HG02798 (cell line): ENCODE results near the gene PTGR2.
"Not testable (repeated sequence)": the region's sequence is repeated elsewhere in the genome, so short reads cannot be mapped to it uniquely, and the experiment has no call there.

Experiments
- ATAC-seq: cut with Tn5 transposase; IDR thresholded peaks from one replicate; pipeline ENCODE4 v1.9.1; 2021; ENCODE audit warnings: mild to moderate bottlenecking; ENCODE audit not compliant: unreplicated experiment, poor library complexity

Gene PTGR2

DNA sequence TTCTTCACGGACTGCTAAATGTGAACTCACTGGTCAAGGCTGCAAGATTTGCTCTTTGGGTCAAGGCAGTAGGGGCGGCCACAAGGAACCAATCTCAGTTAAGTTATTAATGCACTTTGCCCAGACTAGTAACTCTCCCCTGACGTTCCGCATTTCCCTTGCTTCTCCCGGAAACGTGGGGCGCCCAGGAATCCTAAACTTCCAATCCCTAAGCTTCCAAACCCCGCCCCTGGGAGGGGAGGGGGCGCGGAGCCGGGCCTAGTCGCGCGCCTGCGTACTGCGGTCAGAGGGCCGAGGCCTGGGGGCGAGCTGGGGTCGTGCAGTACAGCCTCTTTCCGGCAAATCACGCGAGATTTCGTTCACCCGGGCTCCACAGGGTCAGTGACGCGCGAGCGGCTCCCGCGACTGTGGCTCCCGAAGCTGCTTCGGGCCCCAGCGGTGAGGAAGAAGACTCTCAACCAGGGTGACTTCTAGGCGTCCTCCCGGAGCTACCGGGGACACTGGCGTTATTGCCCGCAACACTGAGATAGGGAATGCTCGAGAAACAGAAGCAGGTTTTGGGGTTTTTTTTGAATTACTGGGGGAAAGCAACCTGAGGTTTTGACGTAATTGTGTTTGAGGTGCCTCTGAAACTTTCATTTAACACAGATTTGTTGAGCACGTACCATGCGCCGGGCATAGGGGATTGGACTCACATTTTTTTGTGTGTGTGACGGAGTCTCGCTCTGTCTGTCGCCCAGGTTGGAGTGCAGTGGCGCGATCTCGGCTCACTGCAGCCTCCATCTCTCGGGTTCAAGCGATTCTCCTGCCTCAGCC lies at the start of gene PTGR2:
Gene PTGR2, plus strand, starts transcription at position 265 of the 816 bp plus-strand sequence. CDS start 7,032 bp downstream, outside the sequence.
- peak; percentile 94 for ATAC-seq

DNA sequence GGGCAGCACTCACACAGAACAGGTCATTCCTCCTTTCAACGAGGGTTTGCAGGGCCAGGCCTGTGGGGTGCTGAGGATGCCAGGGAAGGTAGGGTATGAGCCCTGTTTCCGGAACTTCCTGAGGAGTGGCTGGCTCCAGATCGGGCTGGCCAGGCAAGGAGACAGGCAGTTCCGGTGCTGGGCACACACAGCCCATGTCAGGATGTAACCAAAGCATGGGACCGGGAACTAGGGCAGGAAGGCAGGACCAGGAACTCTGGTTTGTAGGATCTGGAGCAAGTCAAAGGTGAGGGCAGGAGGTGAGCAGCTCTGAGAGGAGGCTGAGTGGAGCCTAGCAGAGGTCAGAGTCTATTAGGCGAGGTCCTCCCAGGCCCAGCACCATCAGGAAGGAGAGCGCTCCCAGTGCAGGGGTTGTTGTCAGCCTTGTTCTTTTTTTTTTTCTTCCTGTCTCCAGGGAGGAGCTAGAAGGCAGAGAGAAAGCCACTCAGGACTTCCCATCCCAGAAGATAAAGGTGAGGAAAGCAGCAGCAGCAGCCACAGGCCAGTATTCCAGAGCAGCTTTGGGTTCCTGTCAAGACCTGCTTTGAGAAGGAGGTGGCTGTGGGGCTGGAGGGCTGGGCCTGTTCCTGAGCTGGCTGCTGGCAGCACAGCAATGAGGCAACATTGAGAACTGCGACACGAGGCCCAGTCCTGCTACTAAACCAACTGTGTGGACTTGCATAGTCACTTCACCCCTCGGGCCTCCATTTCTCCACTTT lies 49.0 kb upstream of the PTGR2 start:
- ATAC-seq: no peak

DNA sequence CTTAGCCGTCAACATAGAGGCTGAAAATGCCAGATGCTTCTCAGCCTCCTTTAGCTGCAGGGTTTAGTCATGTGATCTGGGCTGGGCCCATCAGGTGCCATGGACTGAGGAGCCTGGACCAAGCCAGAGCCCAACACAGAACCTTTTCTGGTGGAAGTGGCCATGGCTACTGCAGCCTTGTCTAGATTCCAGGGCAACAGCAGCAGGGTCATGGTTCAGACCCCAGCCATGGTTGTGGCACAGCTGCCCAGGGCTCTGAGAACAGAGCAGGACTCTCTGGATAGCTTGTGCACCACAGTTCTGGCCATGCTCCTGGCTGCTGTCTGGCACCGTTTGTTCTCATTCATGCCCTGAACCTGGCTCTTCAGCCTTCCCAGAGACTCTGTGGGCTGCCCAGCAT lies 47.0 kb upstream of the PTGR2 start:
- no peak for ATAC-seq

DNA sequence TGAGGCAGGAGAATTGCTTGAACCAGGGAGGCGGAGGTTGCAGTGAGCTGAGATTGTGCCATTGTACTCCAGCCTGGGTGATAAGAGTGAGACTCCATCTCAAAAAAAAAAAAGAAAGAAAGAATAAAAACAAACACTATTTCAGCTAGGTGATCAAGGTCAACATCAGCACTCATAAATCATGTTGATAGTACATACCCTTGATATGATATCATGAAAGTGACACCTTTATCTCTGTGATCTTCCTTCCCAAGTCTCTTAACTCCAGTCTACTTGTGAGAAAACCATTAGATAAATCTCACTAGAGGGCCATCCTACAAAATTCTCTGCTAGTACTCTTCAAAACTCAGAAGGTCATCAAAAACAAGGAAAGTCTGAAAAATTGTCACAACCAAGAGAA lies 44.2 kb upstream of the PTGR2 start:
- ATAC-seq: no peak

DNA sequence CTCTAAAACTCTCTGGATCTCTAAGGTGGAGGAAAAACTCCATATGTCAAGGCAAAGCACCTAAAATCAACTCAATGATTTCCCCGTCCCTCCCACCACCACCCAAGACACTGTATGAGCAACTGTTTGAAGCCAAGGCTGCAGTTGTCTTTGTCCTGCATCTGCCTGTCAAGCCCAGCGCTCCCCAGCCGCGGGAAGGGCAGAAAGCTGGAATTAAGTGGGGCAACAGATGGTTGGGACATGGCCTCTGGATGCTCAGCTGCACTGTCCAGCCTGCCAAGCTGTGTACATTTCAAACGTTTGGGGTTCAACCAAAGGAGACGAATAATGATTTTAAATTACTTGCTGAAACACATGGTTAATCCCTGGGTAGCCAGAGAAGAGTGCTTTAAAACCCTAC lies 42.2 kb upstream of the PTGR2 start:
- no peak for ATAC-seq

DNA sequence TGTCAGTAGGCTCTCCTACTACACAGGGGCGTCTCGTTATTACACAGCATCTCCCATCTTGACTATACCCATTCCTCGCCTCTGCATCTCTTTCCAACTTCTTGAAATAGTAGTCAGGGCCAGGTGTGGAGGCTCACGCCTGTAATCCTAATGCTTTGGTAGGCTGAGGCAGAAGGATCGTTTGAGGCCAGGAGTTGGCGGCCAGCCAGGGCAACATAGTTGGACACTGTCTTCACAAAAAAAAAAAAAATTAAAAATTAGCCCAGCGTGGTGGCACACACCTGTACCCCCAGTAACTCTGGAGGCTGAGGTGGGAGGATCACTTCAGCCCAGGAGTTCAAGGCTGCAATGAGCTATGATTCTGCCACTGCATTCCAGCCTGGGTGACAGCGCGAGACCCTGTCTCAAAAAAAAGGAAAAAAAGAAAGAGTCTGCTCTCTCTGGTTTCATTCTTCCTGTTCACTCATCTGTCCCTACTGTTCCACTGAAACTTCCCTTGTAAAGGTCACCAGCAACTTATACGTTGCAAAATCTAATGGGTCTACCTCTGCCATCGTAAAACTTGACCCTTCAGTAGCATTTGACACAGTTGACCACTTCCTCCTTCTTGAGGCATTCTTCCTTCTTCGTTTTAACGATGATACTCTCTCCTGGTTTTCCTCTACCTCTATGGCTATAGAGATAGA lies 41.0 kb upstream of the PTGR2 start:
- ATAC-seq: no peak

DNA sequence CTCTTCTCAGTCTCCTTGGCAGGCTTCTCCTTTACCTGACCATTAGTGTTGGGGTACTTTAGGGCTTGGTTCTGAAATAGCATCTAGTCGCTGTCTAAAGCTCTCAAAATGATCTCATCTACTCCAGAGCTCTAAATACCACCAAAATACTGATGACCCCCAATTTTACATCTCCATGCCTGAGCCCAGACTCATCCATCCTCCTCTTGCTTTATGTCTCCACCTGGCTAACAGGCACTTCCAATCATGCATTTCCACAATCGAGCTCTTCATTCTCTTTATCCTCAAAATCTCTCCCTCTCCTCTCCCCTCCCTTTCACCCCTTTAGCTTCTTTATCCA lies 40.5 kb upstream of the PTGR2 start:
- ATAC-seq: no peak

DNA sequence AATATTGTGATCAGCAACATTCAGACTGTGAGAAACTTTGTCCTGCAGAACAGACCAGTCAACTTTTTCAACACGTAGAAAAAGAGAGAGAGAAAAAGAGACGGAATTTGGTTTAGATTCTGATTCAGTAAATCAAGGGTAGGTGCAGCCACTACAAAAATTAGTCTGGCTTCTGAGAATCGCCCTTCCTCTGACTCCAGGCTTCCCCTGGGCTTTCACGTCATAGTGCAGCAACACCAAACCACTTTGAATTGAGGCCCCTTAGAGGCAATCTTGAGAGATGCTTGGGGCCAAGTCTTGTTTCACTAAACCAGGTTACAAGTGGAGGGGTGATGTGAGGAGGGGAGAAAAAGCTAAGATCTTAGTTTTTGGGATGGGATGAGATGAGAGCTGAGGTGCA lies 37.5 kb upstream of the PTGR2 start:
- ATAC-seq: no peak

DNA sequence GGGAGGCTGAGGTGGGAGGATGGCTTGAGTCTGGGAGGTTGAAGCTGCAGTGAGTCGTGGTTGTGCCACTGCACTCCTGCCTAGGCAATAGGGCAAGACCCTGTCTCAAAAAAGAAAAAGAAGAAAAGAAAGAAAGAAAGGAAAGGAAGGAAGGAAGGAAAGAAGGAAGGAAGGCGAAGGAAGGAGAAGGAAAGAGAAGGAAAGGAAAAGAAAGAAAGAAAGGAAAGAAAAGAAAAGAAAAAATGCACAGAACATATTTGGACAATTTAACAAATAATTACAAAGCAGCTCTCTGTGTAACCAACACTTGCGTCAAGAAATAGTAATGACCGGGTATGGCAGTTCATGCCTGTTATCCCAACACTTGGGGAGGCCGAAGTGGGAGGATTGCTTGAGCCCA lies 35.8 kb upstream of the PTGR2 start:
- no peak for ATAC-seq

DNA sequence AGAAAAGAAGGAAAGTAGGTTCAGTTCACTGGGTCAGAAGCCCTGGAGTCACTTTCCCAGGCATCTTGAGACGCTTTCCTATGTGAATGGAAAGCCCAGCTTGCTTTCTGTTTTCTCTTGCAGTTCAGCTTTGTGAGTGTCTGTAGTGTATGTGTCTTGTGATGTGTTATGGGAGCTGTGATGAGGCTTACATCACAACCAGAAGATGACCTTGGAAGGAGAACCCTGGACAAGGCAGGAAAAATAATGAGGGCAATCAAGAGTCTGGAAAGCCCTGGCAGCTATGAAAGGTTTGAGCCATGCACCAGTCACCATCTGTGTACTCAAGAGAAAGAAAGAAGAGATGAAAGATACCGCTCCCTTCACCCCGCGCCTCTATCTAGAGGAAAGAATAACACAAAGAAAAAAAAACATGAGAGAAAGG lies 35.2 kb upstream of the PTGR2 start:
- ATAC-seq: no peak

DNA sequence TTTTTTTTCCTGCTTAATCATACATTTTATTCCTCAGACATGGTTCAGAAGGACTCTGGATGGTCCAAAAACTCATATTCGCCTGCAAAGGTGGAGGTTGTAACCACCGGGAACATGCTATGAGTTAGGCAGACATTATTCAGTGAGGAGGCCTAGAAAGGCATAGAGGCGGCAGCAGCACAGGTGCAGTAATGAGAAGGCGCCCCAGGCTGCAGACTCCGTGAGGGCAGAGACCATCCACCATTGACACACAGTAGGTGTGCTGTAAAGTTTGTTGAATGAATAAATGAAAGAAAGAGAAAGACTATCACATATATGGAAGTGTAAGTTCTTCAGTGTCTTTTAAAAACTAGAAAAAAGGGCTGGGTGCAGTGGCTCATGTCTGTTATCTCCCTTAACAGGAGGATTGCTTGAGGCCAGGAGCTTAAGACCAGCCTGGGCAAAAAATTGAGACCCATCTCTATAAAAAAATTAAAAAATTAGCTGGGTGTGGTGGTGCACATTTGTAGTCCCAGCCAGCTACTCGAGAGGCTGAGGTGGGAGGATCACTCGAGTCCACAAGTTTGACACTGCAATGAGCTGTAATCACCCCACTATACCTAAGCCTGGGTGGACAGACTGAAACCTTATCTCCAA lies 34.5 kb upstream of the PTGR2 start:
- ATAC-seq: no peak

DNA sequence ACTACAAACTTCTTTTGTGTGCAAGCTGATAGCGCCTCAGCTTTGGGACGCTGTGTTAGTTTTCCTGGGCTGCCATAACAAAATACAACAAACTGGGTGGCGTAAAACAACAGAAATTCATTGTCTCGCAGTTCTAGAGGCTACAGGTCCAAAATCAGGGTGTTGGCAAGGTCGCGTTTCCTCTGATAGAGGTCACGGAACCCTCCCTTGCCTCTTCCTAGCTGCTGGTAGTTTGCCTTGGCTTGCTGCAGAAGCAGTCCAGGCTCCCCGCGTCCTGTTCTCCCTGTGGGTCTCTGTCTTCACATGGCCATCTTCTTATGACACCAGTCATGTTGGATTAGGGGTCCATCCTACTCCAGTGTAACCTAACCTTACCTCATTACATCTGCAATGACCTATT lies 32.8 kb upstream of the PTGR2 start:
- no peak for ATAC-seq

DNA sequence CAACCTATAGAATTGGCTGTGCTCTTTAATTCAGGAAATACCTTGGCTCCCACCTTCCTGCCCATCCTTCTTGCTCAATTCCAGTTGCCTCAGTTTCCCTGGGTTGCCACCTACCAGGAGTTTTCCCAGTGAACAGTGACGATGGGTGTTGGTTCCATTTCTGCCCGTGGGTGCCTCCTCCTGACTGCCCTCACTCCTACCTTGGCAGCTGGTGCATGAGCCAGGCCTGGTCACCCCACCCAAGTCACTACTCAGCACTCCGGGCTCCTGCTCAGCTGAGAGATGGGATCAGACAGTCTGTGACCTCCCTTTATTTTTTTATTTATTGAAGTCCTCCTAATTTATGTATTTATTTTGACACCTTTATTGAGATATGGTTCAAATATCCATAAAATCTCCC lies 31.0 kb upstream of the PTGR2 start:
- ATAC-seq: no peak

DNA sequence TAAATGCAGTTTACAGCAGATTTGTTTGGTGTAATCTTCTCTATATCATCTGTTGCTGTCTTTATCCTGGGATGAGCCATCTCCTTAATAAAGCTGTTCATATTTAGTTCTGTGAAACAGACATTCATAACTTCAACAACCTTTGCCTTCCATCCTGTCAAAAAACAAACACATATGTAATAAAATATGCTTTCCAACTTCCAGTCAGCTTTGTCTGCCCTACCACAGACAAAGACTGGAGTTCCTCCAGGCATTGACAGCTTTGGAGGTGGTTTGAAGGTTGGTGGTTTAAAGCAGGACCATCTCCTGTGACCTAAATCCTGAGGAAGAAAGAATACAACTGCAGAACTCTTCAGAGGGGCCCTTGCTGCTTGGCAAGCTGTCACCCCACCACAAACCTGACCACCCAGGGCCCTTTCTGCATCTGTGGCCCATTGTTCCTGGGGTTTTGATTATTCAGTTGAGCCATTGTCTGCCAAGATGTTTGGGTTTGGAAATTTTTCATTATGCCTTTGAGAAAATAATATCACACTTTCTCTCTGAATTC lies 28.2 kb upstream of the PTGR2 start:
- no peak for ATAC-seq

DNA sequence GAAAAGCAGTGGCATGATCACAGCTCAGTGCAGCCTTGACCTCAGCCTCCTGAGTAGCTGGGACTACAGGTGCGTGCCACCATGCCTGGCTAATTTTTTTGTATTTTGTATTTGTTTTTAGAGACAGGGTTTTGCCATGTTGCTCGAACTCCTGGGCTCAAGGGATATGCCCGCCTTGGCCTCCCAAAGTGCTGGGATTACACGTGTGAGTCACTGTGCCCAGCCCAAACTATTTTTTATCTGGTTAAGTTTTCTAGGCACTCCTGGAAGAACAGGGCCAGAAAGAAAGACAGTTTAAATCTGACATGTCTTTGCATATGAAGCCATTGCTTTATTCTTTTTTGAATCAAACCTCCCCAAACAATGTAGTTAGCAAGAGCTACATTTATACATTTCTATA lies 27.5 kb upstream of the PTGR2 start:
- ATAC-seq: no peak

DNA sequence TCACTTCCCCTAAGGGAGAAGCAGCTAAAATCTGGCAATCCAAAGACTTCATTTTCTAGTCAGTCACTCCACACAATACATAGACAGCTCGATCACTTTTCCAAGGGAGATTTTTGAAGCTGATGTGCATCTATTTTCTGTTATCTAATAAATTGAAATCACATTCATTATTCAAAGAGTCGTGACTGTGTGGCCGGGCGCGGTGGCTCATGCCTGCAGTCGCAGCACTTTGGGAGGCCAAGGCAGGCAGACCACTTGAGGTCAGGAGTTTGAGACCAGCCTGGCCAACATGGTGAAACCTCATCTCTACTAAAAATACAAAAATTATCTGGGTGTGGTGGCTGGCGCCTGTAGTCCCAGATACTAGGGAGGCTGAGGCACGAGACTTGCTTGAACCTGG lies 27.1 kb upstream of the PTGR2 start:
- ATAC-seq: no peak

DNA sequence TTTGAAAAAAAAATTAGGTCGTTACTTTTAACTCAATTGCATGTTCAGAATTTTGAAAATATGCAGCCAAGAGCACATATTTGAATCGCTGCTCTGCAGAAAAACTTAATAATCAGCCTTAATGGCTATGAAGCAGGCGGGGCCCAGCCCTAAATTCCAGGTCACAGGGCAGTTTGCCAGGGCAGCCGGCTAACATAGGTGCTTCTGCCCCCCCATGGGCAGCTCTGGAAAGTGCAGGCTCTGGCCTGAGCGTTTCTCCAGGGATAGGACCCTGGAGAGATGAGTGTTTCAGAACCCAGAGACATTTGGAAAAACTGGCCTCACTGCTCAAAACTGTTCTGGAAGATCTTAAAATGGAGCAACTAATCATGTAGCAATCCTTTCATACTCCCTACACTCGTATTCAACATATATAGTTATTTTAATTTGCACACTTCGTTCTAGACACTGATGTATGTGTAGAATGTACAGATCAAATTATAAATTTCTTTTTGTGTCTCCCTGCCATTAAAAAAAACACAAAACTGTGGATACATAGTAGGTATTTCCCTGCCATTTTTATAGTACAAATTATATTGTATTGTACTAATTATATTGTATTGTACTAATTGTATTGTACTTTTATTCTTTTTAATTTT lies 26.0 kb upstream of the PTGR2 start:
- peak; percentile 72 for ATAC-seq

DNA sequence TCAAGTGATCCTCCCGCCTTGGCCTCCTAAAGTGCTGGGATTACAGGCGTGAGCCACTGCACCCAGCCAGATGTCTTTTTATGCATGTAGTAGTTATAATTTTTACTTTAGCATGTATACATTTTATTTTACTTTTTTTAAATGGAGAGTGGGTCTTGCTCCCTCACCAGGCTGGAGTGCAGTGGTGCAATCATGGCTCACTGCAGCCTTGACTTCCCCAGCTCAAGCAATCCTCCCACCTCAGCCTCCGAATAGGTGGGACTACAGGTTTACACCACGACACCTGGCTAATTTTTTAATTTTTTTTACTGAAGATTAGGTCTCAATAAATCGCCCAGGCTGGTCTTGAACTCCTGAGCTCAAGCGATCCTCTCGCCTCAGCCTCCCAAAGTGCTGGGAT lies 24.4 kb upstream of the PTGR2 start:
- not testable (repeated sequence) for ATAC-seq

DNA sequence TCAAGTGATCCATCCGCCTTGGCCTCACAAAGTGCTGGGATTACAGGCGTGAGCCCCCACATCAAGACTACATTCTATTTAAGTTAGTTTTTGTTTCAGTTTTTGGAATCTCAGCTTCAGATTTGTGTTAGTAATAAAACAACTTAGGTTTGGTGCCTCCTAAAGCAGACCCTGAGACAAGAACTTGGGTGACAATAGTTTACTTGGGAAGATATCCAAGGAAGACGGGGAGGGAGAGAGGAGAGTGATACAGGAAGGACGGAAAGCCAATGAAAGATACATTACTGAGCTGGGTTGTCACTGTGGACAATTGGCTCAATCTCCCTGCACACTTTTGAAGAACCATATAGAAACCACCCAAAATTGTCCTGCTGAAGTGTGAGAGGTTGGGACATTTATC lies 22.6 kb upstream of the PTGR2 start:
- no peak for ATAC-seq
